ENCODE results near the gene SEMA7A.
"Not testable (repeated sequence)": the region's sequence is repeated elsewhere in the genome, so short reads cannot be mapped to it uniquely, and the experiment has no call there.

The SEMA7A gene

GRCh38 chr15:74399511-74400312 is 34.0 kb downstream of the SEMA7A start:
- DNase-seq (ENCODE audit: low read depth) = no peak

- no peak for DNase-seq (ENCODE audit: low read depth)
Observed at GRCh38 chr15:74399100-74399499, 34.7 kb downstream of the SEMA7A start.

GRCh38 chr15:74398183-74398582 is 35.6 kb downstream of the SEMA7A start:
- no peak for DNase-seq (ENCODE audit: low read depth)

GRCh38 chr15:74397239-74398068 is 36.3 kb downstream of the SEMA7A start:
- DNase-seq (ENCODE audit: low read depth) = no peak

- no peak for DNase-seq (ENCODE audit: low read depth)
Observed at GRCh38 chr15:74396445-74397238, 37.1 kb downstream of the SEMA7A start.

- DNase-seq (ENCODE audit: low read depth) = no peak
Observed at GRCh38 chr15:74396146-74396438, 37.7 kb downstream of the SEMA7A start.

GRCh38 chr15:74395319-74396145 is 38.2 kb downstream of the SEMA7A start:
- no peak for DNase-seq (ENCODE audit: low read depth)

GRCh38 chr15:74394090-74394846 is 39.5 kb downstream of the SEMA7A start:
- no peak for DNase-seq (ENCODE audit: low read depth)

- DNase-seq (ENCODE audit: low read depth) = no peak
Observed at GRCh38 chr15:74393423-74393822, 40.3 kb downstream of the SEMA7A start.

GRCh38 chr15:74392902-74393301 is 40.9 kb downstream of the SEMA7A start:
- DNase-seq (ENCODE audit: low read depth) = no peak

- no peak for DNase-seq (ENCODE audit: low read depth)
Observed at GRCh38 chr15:74392451-74392830, 41.3 kb downstream of the SEMA7A start.

- no peak for DNase-seq (ENCODE audit: low read depth)
Observed at GRCh38 chr15:74391582-74392450, 41.9 kb downstream of the SEMA7A start.

GRCh38 chr15:74390647-74391288 is 43.0 kb downstream of the SEMA7A start:
- no peak for DNase-seq (ENCODE audit: low read depth)

GRCh38 chr15:74390049-74390646 is 43.6 kb downstream of the SEMA7A start:
- DNase-seq (ENCODE audit: low read depth) = not testable (repeated sequence)

- DNase-seq (ENCODE audit: low read depth) = no peak
Observed at GRCh38 chr15:74389241-74390048, 44.3 kb downstream of the SEMA7A start.

- no peak for DNase-seq (ENCODE audit: low read depth)
Observed at GRCh38 chr15:74388363-74388951, 45.3 kb downstream of the SEMA7A start.

- no peak for DNase-seq (ENCODE audit: low read depth)
Observed at GRCh38 chr15:74387621-74388362, 46.0 kb downstream of the SEMA7A start.

Data from stimulated activated CD8-positive, alpha-beta memory T cell treated with anti-CD3 and anti-CD28 coated beads, Interleukin-15, amount 100 ng/mL, for 1 hour (primary cell).